ENCODE measurements around the gene PCDH11X. TPM values are rescaled to one million over a fixed set of nuclear protein-coding genes. Genes with fewer than 3 reads are reported as not detected.
"Not testable (repeated sequence)": the region's sequence is repeated elsewhere in the genome, so short reads cannot be mapped to it uniquely, and the experiment has no call there.

The PCDH11X gene
- total and polyA plus RNA-seq, 2 of the 4 experiments (the other 2 are of a cell fraction) = under 0.01 to 0.02 TPM

- DNase-seq; H4K20me1 ChIP-seq (ENCODE audit: insufficient read depth, low read length); H2BK5ac ChIP-seq (ENCODE audit: low read depth, low read length, poor library complexity, severe bottlenecking); dilution Hi-C loops (cut with HindIII; ENCODE audit: low sequenced_read_pairs, unreplicated experiment); BruUV-seq (replicated peaks); H2AK5ac ChIP-seq (ENCODE audit: low read depth, low read length); H2BK20ac ChIP-seq (ENCODE audit: low read depth, low read length); in situ Hi-C loops (cut with MboI; ENCODE audit: low sequenced_read_pairs); H3K23ac ChIP-seq (ENCODE audit: low read depth, low read length); H4K91ac ChIP-seq (ENCODE audit: insufficient read depth, low read depth, low read length); H2AK9ac ChIP-seq (replicated peaks; ENCODE audit: low read depth, low read length, poor library complexity); H3K56ac ChIP-seq (ENCODE audit: extremely low read depth, insufficient read depth, low read length); H3K18ac ChIP-seq (ENCODE audit: low read depth, low read length); H2BK120ac ChIP-seq (ENCODE audit: low read depth, low read length); H4K5ac ChIP-seq (ENCODE audit: low read depth, low read length); H3K4me3 ChIP-seq (ENCODE audit: insufficient read depth, low read depth, low read length); H3K9ac ChIP-seq (ENCODE audit: low read depth, low read length); CTCF ChIA-PET; H3K4ac ChIP-seq (ENCODE audit: low read depth, low read length); ATAC-seq (ENCODE audit: low read depth); H3K36me3 ChIP-seq (ENCODE audit: control insufficient read depth, insufficient read depth, low read length); H3K9me1 ChIP-seq (ENCODE audit: insufficient read depth, low read length); H3K79me1 ChIP-seq (ENCODE audit: low read depth in 1 of 2, low read length in 2 of 2); H3K27me3 ChIP-seq (ENCODE audit: control insufficient read depth, insufficient read depth, low read length); H3K4me1 ChIP-seq (ENCODE audit: control insufficient read depth, insufficient read depth, low read length); H3K4me2 ChIP-seq (ENCODE audit: low read depth, low read length); POLR2A ChIA-PET (ENCODE audit: unreplicated experiment); H3K9me3 ChIP-seq (ENCODE audit: control insufficient read depth, insufficient read depth, low read length); H3K27ac ChIP-seq (ENCODE audit: insufficient read depth, low read length); H2AFZ ChIP-seq (replicated peaks; ENCODE audit: low read length, poor library complexity); H4K8ac ChIP-seq (ENCODE audit: low read depth in 2 of 2, low read length in 2 of 2); H2BK15ac ChIP-seq (ENCODE audit: low read depth, low read length); H3K14ac ChIP-seq (replicated peaks; ENCODE audit: low read depth, low read length); intact Hi-C loops (cut with micrococcal nuclease): not testable (repeated sequence)
- no CpG with 5 or more reads among the region's 8 CpGs for WGBS, 2 experiments (ENCODE audit: extremely low coverage in 2 of 2, insufficient read length in 1 of 2)
These were observed 3.6 kb downstream of the PCDH11X start for GRCh38 chrX:91782825-91783224.

- H3K4me2 ChIP-seq (ENCODE audit: low read depth, low read length); H2BK120ac ChIP-seq (ENCODE audit: low read depth, low read length); CTCF ChIA-PET; H3K4me3 ChIP-seq (ENCODE audit: insufficient read depth, low read depth, low read length); H3K36me3 ChIP-seq (ENCODE audit: control insufficient read depth, insufficient read depth, low read length); H2BK5ac ChIP-seq (ENCODE audit: low read depth, low read length, poor library complexity, severe bottlenecking); H3K79me1 ChIP-seq (ENCODE audit: low read depth in 1 of 2, low read length in 2 of 2); H2AK9ac ChIP-seq (replicated peaks; ENCODE audit: low read depth, low read length, poor library complexity); H3K23ac ChIP-seq (ENCODE audit: low read depth, low read length); BruUV-seq (replicated peaks); H4K5ac ChIP-seq (ENCODE audit: low read depth, low read length); ATAC-seq (ENCODE audit: low read depth); H3K4ac ChIP-seq (ENCODE audit: low read depth, low read length); H4K8ac ChIP-seq (ENCODE audit: low read depth in 2 of 2, low read length in 2 of 2); H3K4me1 ChIP-seq (ENCODE audit: control insufficient read depth, insufficient read depth, low read length); H2AFZ ChIP-seq (replicated peaks; ENCODE audit: low read length, poor library complexity); H4K91ac ChIP-seq (ENCODE audit: insufficient read depth, low read depth, low read length); in situ Hi-C loops (cut with MboI; ENCODE audit: low sequenced_read_pairs); intact Hi-C loops (cut with micrococcal nuclease); H3K14ac ChIP-seq (replicated peaks; ENCODE audit: low read depth, low read length); H4K20me1 ChIP-seq (ENCODE audit: insufficient read depth, low read length); H3K9me1 ChIP-seq (ENCODE audit: insufficient read depth, low read length); POLR2A ChIA-PET (ENCODE audit: unreplicated experiment); H3K27ac ChIP-seq (ENCODE audit: insufficient read depth, low read length); H2BK15ac ChIP-seq (ENCODE audit: low read depth, low read length); H2AK5ac ChIP-seq (ENCODE audit: low read depth, low read length); H3K9me3 ChIP-seq (ENCODE audit: control insufficient read depth, insufficient read depth, low read length); H3K27me3 ChIP-seq (ENCODE audit: control insufficient read depth, insufficient read depth, low read length); DNase-seq; H3K18ac ChIP-seq (ENCODE audit: low read depth, low read length); H2BK20ac ChIP-seq (ENCODE audit: low read depth, low read length); H3K56ac ChIP-seq (ENCODE audit: extremely low read depth, insufficient read depth, low read length); H3K9ac ChIP-seq (ENCODE audit: low read depth, low read length); dilution Hi-C loops (cut with HindIII; ENCODE audit: low sequenced_read_pairs, unreplicated experiment): not testable (repeated sequence)
- WGBS, 2 experiments (ENCODE audit: extremely low coverage in 2 of 2, insufficient read length in 1 of 2) = no CpG with 5 or more reads among the region's 3 CpGs
These were observed 38.4 kb downstream of the PCDH11X start for GRCh38 chrX:91817537-91817936.
